Measurements from ENCODE around the gene GYPC. TPM values are rescaled to one million over a fixed set of nuclear protein-coding genes. Genes with fewer than 3 reads are reported as not detected.
"Not testable (repeated sequence)": the region's sequence is repeated elsewhere in the genome, so short reads cannot be mapped to it uniquely, and the experiment has no call there.

The GYPC gene
- polyA plus RNA-seq, 1 donor from 2014 or later, result 111 TPM

DNA sequence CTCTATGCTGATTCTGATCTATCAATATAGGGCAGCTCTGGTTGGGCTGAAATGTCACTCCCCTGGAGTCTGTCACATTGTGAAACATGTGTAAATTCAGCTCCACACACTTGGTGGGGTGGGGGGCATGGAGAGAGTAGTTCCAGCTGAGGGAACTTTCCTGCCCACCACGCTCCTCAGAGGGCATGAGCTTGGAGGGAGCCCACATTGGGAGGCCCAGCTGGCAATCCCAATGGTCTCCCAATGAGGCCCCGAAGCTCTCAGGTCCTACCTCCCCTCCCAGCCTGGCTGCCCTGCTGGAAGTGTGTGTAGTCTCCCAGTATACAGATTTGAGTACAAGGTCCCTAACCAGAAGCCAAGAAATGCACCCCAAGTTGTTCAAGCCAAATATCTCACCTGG, 31.5 kb downstream of the GYPC start:
- Mint-ChIP-seq H3K9me3 (peaks cover 4 to 11% (median 9%) of the 10 kb centered on the region in 3 donors), H3K4me3 (no peak overlapping the region), H3K27me3 (no peaks in the 10 kb centered on the region), H3K27ac (peak overlapping the region in 1 of 3 donors; percentile 19), H3K4me1 (no peaks in the 10 kb centered on the region), H3K36me3 (peaks cover 16% of the 10 kb centered on the region)

DNA sequence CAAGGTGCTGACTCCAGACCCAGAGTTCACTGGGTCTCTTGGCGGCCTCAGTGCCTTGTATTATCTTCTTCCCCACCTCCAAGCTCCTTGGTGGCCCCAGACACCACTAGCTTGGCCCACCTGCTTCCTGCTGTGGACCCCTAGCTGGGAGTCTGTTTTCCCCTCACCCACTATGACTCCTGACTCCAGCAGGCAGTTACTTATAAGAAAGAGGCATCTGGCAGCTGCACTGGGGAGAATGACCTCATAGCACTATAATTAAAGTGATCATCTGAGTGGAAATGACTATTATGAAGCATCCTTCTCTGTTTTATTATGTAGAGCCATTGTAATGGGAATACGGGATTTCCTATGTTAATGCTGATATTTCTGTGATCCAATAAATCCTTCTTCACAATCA, 32.6 kb downstream of the GYPC start:
- H3K27ac Mint-ChIP-seq, H3K27me3 Mint-ChIP-seq, H3K4me3 Mint-ChIP-seq, H3K4me1 Mint-ChIP-seq: not testable (repeated sequence)
- Mint-ChIP-seq H3K36me3 (peaks cover 14% of the 10 kb centered on the region), H3K9me3 (peaks cover 4 to 19% (median 9%) of the 10 kb centered on the region in 3 donors)

DNA sequence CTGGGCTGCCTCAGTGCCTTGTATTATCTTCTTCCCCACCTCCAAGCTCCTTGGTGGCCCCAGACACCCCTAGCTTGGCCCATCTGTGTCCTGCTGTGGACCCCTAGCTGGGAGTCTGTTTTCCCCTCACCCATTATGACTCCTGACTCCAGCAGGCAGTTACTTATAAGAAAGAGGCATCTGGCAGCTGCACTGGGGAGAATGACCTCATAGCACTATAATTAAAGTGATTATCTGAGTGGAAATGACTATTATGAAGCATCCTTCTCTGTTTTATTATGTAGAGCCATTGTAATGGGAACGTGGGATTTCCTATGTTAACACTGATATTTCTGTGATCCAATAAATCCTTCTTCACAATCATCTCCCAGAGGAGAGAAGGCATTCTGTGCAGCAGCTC, 36.3 kb downstream of the GYPC start:
- H3K27me3 Mint-ChIP-seq, H3K27ac Mint-ChIP-seq, H3K4me3 Mint-ChIP-seq, H3K4me1 Mint-ChIP-seq: not testable (repeated sequence)
- Mint-ChIP-seq H3K9me3 (peaks cover 4 to 19% (median 9%) of the 10 kb centered on the region in 3 donors), H3K36me3 (peaks cover 32% of the 10 kb centered on the region)

DNA sequence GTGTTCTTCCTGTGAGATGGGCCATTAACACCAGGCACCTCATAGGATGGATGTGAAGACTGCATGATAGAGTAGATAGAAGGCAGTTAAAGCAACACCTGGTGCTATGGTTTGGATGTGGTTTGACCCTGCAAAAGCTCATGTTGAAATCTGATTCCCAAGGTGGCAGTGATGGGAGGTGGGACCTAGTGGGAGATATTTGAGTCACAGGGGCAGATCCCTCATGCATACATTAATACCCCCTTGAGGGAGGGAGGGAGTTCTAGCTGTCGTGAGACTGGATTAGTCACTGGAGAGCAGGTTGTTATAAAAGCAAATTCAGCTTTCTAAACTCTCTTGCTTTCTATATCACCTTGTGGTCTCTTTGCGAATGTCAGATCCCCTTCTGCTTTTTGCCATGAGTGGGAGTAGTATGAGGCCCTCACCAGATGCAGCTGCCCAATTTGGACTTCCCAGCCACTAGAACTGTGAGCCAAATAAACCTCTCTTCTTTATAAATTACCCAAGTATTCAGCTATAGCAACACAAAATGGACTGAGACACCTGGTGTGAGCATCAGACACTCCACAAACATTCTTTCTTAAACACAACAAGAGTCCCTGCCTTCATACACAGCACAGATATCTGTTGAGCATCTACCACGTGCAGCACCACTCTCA, 37.1 kb downstream of the GYPC start:
- not testable (repeated sequence) for H3K4me1 Mint-ChIP-seq, H3K27me3 Mint-ChIP-seq, H3K4me3 Mint-ChIP-seq, H3K27ac Mint-ChIP-seq
- Mint-ChIP-seq H3K9me3 (peaks cover 4 to 19% (median 9%) of the 10 kb centered on the region in 3 donors), H3K36me3 (peaks cover 37% of the 10 kb centered on the region)

DNA sequence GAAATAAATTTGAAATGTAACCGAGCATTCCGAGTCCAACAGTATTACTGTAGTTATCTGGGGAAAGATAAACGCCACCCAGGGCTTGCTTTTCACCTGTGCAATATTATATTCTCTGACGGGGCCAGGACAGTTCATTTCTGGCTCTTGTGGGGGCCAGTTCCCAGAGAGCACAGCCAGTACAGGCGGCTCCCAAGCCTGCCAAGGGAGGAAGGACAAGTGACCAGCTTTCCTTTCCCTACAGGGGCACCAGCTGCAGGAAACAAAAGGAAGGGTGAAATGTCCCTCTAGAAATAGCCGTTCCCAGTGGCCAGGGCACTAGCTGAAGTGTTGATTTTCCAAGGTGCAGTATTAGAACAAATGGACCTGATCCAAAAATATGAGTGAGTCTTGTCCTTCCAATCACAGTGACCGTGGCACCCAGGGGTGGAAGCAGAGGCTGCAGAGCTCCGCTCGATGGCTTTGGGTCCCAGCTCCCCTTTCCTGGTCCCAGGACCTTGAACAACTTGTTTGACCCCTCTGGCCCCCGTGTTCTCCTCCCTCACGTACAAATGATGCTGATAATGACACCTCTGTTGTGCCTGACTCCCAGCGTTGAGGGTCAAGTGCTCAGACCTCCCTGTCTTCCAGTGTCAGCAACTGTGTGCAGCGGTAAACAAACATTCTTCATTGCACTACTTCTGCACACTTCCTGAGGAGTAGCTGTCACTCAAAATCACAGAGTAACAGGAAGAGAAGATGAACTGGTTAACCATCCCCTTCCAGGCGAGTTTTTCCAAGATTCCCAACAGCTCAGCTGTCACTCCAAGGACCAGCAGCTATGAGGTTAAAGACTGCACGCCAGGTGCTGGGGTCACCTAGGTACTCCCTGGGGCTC, 40.9 kb downstream of the GYPC start:
- H3K36me3 Mint-ChIP-seq, result peaks cover 36% of the 10 kb centered on the region
- H3K9me3 Mint-ChIP-seq, result peaks cover 0 to 8% (median 2%) of the 10 kb centered on the region in 3 donors
- H3K4me3 Mint-ChIP-seq, result peak overlapping the region in 1 of 4 donors; percentile 11
- H3K27ac Mint-ChIP-seq, result peak overlapping the region in 1 of 3 donors; percentile 40
- H3K4me1 Mint-ChIP-seq, result peaks cover 0 to 1% (median 0%) of the 10 kb centered on the region in 3 donors
- H3K27me3 Mint-ChIP-seq, result no peaks in the 10 kb centered on the region

DNA sequence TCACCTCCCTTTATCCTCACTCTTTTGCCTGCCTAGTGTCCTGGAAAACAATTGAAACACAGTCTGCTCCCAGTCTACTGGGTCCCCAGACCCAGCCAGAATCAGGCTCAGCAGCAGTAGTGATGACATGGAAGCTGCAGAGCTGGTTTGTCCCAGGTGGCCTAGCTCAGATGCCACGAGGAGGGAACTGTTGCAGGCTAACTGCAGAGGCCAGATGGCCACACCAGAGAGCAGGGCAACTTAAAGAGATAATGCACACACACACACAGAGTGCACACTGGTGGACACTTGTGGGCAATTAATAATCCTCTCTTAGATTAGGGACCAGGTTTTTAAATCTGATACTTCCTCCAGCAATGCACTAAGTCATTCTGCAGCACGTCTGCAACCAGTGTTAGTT, 42.4 kb downstream of the GYPC start:
- no peaks in the 10 kb centered on the region for H3K27me3 Mint-ChIP-seq
- H3K9me3 Mint-ChIP-seq, result peaks cover 0 to under 1% (median 0%) of the 10 kb centered on the region in 3 donors
- peaks cover 34% of the 10 kb centered on the region for H3K36me3 Mint-ChIP-seq
- H3K27ac Mint-ChIP-seq, result no peak overlapping the region
- peaks cover 0 to 1% (median 1%) of the 10 kb centered on the region in 3 donors for H3K4me1 Mint-ChIP-seq
- no peak overlapping the region for H3K4me3 Mint-ChIP-seq

DNA sequence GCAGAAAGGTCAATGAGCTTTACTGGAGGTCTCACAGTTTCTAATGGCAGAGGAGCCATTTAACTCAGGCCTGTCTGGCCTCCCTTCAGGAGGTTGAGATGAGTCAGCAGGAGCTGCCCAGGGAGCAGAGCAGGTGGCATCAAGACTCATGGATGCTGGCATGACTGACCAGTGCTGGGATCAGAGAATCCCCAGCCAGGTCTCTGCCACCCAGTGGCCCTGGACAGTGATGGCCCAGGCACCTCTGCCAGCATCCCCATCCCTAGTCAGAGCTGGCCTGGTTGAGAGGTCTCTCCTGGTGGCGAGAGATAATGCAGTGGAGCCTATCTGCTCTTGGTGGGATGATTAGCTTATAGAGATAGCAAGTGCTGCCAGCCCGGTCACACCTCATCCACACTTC, 43.1 kb downstream of the GYPC start:
- H3K36me3 Mint-ChIP-seq, result peaks cover 32% of the 10 kb centered on the region
- no peak overlapping the region for H3K27ac Mint-ChIP-seq
- no peaks in the 10 kb centered on the region for H3K9me3 Mint-ChIP-seq
- H3K4me3 Mint-ChIP-seq, result no peak overlapping the region
- no peaks in the 10 kb centered on the region for H3K27me3 Mint-ChIP-seq
- peaks cover 0 to 1% (median 1%) of the 10 kb centered on the region in 3 donors for H3K4me1 Mint-ChIP-seq

DNA sequence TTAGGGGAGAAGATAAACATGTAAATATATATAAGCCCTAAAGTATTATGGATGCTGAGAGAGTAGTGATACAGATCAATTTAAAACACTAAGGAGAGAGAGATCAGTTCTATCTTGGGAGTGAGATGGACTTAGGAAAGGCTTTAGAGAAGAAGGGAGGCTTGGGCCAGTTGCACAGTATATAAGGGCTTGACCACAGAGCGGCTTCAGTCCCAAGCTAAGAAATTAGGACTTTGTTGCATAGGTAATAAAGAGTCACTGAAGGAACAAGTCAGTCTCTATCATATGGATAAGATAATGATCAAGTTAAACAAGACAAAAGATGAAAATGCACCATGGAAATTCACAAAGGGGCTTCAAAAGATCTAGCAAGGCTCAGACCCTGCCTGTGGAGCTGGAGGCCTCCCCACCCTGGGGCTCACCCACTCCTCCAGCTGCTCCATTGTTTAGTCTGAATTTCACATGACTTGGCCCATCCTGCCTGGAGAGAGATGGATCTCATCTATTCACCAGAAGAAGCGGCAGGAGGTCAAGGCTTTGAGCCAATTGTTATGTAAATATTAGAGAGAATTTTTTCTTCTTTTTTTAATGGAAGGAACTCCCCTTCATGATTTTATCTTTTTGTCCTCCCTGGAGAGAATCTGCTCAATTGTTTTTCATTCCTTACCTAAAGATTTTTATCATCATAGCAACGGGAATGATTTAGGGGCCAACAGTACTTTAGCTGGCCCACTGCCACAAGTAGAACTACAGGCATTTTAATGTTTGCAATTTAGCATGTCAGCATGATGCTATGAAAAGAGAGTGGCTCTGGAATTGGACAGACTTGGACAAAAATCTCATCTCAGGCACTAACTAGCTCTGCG, 44.0 kb downstream of the GYPC start:
- peaks cover 30% of the 10 kb centered on the region for H3K36me3 Mint-ChIP-seq
- peak overlapping the region in 1 of 3 donors; percentile 13 for H3K27ac Mint-ChIP-seq
- H3K4me3 Mint-ChIP-seq, result no peak overlapping the region
- no peaks in the 10 kb centered on the region for H3K27me3 Mint-ChIP-seq
- no peaks in the 10 kb centered on the region for H3K9me3 Mint-ChIP-seq
- peaks cover 0 to 1% (median 1%) of the 10 kb centered on the region in 3 donors for H3K4me1 Mint-ChIP-seq

DNA sequence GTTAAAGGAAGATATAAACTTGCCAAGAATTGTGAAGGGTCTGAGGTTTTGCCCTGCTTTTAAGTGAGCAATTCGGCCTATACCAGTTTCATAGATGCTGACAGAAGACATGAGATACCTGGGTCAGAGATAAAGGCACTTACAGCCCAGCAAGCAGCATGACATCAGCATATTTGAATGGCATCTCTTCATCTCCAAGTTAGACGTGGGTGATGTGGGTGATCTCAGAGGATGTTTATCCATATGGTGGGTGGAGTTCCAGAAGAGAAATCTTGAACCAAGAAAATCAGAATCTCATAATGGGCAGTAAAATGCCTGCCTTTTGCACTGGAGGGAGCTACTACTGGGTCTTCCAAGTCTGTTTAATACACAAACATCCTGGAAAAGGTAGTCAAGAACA, 44.7 kb downstream of the GYPC start:
- Mint-ChIP-seq H3K27me3 (no peaks in the 10 kb centered on the region), H3K9me3 (no peaks in the 10 kb centered on the region), H3K36me3 (peaks cover 27% of the 10 kb centered on the region), H3K4me1 (peaks cover 0 to 1% (median 1%) of the 10 kb centered on the region in 3 donors), H3K27ac (no peak overlapping the region), H3K4me3 (no peak overlapping the region)

DNA sequence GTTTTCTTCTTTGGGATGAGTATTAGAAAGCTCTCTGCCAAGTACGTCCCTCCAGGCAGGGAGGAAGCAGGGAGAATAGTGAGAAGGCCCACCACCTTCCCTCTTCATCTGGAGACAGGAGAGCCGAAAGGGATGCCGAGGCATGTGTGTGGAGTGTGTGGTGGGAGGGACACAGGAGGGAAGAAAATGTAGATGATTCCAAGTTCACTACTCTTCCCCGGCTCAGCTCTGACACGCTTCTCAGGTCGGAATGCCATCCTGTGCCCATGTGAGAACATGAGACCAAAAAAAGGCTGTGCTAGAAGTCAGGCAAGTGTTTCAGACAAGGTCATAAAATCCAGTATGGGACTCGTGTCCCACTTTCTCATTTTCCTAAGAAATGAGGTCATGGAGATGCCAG, 47.4 kb downstream of the GYPC start:
- Mint-ChIP-seq H3K27ac (no peak overlapping the region), H3K9me3 (no peaks in the 10 kb centered on the region), H3K4me1 (peaks cover 0 to 4% (median 1%) of the 10 kb centered on the region in 3 donors), H3K36me3 (peaks cover 11% of the 10 kb centered on the region), H3K27me3 (no peaks in the 10 kb centered on the region), H3K4me3 (no peak overlapping the region)

DNA sequence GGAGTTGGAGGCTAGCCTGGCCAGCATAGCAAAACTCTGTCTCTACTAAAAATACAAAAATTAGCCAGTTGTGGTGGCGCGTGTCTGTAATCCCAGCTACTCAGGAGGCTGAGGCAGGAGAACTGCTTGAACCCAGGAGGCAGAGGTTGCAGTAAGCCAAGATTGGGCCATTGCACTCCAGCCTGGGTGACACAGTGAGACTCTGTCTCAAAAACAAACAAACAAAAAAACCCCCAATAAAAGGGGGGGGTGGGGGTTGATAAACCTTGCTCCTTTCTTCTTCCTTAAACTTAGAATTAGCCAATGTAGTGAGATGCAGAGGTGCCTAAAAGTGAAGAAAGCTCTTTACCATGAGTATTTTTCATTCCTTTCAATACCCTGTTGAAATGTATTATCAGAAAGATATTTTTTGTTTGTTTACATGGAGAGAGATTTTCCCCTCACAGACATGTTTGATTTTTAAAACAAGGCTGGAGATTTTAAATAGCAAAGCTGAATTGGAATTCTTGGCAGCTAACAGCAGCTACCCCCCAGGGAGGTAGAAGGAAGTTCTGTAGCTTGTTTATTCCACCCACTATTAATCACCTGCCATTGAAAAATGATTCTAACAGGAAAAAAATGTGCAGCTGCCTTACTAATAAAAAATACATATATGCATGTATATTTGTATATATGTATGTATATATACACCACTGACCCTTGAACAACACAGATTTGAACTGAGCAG, 48.6 kb downstream of the GYPC start:
- H3K9me3 Mint-ChIP-seq, result no peaks in the 10 kb centered on the region
- H3K36me3 Mint-ChIP-seq, result peaks cover 5% of the 10 kb centered on the region
- H3K4me3 Mint-ChIP-seq, result no peak overlapping the region
- H3K27me3 Mint-ChIP-seq, result no peaks in the 10 kb centered on the region
- peak overlapping the region in 1 of 3 donors; percentile 10 for H3K27ac Mint-ChIP-seq
- peaks cover 0 to 4% (median 1%) of the 10 kb centered on the region in 3 donors for H3K4me1 Mint-ChIP-seq

DNA sequence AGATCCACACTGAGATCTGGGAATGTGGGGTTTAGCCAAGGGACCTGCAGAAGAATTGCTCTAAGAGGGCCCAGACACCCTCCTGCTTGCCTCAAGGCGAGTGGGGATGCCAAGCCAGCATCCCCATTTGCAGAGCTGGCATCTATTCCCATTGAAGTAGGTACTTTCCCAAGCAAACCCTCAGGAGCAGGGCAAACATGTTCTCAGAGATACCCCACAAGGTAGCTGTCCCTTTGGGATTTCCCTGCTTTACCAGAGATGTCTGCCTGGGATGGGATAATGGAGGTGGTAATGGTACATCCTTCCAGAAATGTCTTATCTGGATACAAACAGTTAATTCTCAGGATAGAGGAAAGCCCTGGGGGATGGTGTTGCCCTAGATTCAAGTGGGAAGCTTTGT, 51.2 kb downstream of the GYPC start:
- Mint-ChIP-seq H3K4me3 (no peak overlapping the region), H3K36me3 (no peaks in the 10 kb centered on the region), H3K27ac (no peak overlapping the region), H3K4me1 (peaks cover 0 to 4% (median under 1%) of the 10 kb centered on the region in 3 donors), H3K9me3 (peaks cover 0 to 5% (median 2%) of the 10 kb centered on the region in 3 donors), H3K27me3 (peaks cover 3% of the 10 kb centered on the region)

DNA sequence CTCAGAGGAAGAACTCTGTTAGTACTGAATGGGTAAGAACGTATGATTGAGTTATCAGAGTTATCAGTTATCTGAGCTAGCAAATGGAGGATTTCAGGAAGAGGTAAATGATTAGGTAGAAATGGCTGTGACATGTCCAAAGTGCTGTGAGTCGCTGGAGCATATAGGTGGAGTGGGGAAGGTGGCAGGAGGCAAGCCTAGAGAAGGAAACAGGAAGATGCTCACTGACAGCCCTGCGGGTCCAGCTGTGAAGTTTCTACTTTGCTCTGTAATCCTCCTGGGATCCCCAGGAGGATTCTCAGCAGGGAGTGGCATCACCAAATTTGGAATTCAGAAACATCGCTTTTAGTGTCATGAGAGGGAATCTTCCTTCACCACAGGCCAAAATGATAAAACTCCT, 52.0 kb downstream of the GYPC start:
- peaks cover 0 to 5% (median 2%) of the 10 kb centered on the region in 3 donors for H3K9me3 Mint-ChIP-seq
- H3K36me3 Mint-ChIP-seq, result no peaks in the 10 kb centered on the region
- H3K27me3 Mint-ChIP-seq, result peaks cover 3% of the 10 kb centered on the region
- peaks cover 0 to 4% (median 0%) of the 10 kb centered on the region in 3 donors for H3K4me1 Mint-ChIP-seq
- H3K27ac Mint-ChIP-seq, result no peak overlapping the region
- no peak overlapping the region for H3K4me3 Mint-ChIP-seq
